ENCODE data around the gene PGA4. TPM values are rescaled to one million over a fixed set of nuclear protein-coding genes. Genes with fewer than 3 reads are reported as not detected.

The PGA4 gene
- total RNA-seq, 1 experiment from 2014 or later: not detected

DNA sequence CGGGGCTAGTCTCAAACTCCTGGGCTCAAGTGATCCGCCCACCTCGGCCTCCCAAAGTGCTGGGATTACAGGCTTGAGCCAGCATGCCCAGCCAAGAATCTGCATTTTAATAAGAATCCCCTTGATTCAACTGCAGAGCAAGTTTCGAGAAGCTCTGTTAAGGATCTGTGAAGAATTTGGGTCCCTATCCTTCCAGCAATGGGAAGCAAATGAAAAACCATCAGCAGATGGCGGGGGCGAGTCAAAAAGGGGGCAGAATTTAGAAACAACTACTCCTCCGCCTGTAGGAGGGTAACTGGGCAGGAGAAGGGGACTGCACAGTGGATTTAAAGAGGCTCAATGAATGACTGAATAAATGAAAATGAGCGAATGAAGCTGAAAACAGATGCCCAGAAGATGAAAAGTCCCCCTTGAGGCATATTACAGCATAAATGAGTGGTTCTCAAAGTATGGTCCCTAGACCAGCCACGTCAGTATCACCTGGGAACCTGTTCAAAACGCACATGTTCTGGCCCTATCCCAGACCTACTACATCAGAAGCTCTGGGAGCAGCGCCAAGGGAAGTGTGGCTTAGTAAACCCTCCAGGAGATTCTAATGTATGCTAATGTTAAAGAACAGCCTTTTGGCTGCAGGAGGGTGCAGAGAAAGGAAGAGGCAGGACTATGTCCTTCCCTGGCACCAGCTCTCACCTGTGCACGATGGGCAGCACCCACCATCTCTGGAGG lies 58.0 kb downstream of the PGA4 start:
- DNase-seq (ENCODE audit: low read depth): no peak

DNA sequence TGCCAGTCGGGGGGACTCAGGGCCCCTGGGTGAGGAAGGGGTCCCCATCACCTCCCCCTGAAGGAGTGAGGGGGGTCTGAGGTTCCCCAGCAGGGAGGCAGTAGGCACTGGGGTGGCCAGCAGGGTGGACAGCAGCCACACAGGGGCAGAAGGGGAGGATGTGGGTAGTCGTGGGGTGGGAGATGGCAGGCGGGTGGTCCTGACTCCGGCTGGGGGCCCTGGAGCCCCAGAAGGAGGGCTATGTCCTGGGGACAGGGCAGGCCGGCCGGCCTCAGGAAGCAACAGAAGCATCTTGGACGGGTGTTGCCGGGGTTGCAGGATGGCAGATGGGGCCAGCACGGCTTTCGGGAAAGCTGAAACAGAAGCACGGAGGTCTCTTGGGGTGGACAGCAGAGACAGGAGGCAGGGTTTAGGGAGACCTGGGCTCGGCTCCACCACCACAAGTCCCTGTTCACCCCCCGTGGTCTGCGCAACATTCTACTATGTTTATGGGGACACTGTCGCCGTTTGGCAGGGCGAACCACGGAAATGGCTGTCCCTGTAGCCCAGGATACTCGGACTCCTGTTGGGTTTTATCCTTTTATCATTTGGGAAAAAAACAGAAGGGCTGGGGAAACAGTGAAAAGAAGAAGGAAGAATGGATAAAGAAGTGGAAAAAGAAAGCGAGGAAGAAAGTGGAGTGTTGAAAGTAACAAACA lies 58.9 kb downstream of the PGA4 start:
- no peak for DNase-seq (ENCODE audit: low read depth)

Other genes with a start within 250 kb of the PGA4 start
- not detected in 2 replicates for gene CD5, start 119.9 kb upstream of the PGA4 start, total RNA-seq (2014; rRNA removed; shearing (Covaris generic))
- gene VPS37C, start 60.9 kb upstream of the PGA4 start, total RNA-seq (2014; rRNA removed; shearing (Covaris generic)): 10.7 and 11.9 TPM in 2 replicates
- not detected in 2 replicates for gene PGA3, start 18.8 kb upstream of the PGA4 start, total RNA-seq (2014; rRNA removed; shearing (Covaris generic))
- gene PGA5, start 18.8 kb downstream of the PGA4 start, total RNA-seq (2014; rRNA removed; shearing (Covaris generic)): not detected in 2 replicates
- gene VWCE, start 73.0 kb downstream of the PGA4 start, total RNA-seq (2014; rRNA removed; shearing (Covaris generic)): 0.17 and 0.23 TPM in 2 replicates
- 253 and 271 TPM in 2 replicates for gene DDB1, start 110.8 kb downstream of the PGA4 start, total RNA-seq (2014; rRNA removed; shearing (Covaris generic))
- 48.8 and 56.6 TPM in 2 replicates for gene TKFC, start 110.9 kb downstream of the PGA4 start, total RNA-seq (2014; rRNA removed; shearing (Covaris generic))
- 49.6 and 68.1 TPM in 2 replicates for gene CYB561A3, start 139.5 kb downstream of the PGA4 start, total RNA-seq (2014; rRNA removed; shearing (Covaris generic))
- 52.5 and 64.2 TPM in 2 replicates for gene TMEM138, start 140.0 kb downstream of the PGA4 start, total RNA-seq (2014; rRNA removed; shearing (Covaris generic))
- gene TMEM216, start 170.2 kb downstream of the PGA4 start, total RNA-seq (2014; rRNA removed; shearing (Covaris generic)): 20.0 and 23.8 TPM in 2 replicates
- gene CPSF7, start 207.6 kb downstream of the PGA4 start, total RNA-seq (2014; rRNA removed; shearing (Covaris generic)): 33.4 and 48.1 TPM in 2 replicates
- gene SDHAF2, start 207.8 kb downstream of the PGA4 start, total RNA-seq (2014; rRNA removed; shearing (Covaris generic)): 82.5 and 85.3 TPM in 2 replicates